A673 (cell line): ENCODE measurements around the gene SUV39H2. TPM values are rescaled to one million over a fixed set of nuclear protein-coding genes. Genes with fewer than 3 reads are reported as not detected.

Experiments
- BruUV-seq: library from RNA; stranded (reverse); fragments of 400-500 nt; replicated peaks from 2 replicates; lab custom pipeline; 2021; lab: Mats Ljungman, UMichigan
- CTCF ChIA-PET: fragments of 300-600 bp; sonication (Branson Sonifier 250); formaldehyde crosslinking; loops from one replicate; lab custom pipeline; 2022; ENCODE audit warnings: antibody characterized with exemption; lab: Charles Lee
- POLR2A ChIA-PET: fragments of 300-600 bp; sonication (Branson Sonifier 250); formaldehyde crosslinking; loops from one replicate; lab custom pipeline; 2022; ENCODE audit warnings: antibody characterized with exemption; ENCODE audit not compliant: low non-redundant PET; lab: Charles Lee
- DNase-seq: peaks from one replicate; pipeline ENCODE4 v3.0.0-alpha.2; 2015; ENCODE audit warnings: low spot score
- H3K27ac ChIP-seq: fragments of 200-600 bp; sonication (generic); 2 replicates; pipeline ENCODE4 v1.5.1; 2016; ENCODE audit warnings: mixed run types, low read depth, mild to moderate bottlenecking, mixed read lengths, antibody characterized with exemption, low read length; ENCODE audit not compliant: poor library complexity, severe bottlenecking
- H3K27me3 ChIP-seq: fragments of 200-600 bp; sonication (generic); replicated peaks from 2 replicates; pipeline ENCODE4 v1.6.1; 2017; ENCODE audit warnings: mixed run types, low read depth, mild to moderate bottlenecking, mixed read lengths, antibody characterized with exemption, low read length; ENCODE audit not compliant: insufficient read depth, poor library complexity
- H3K36me3 ChIP-seq: fragments of 200-600 bp; sonication (generic); 2 replicates; pipeline ENCODE4 v1.6.1; 2016; ENCODE audit warnings: mixed run types, mild to moderate bottlenecking, mixed read lengths, antibody characterized with exemption, low read length; ENCODE audit not compliant: insufficient read depth, poor library complexity, severe bottlenecking
- H3K4me1 ChIP-seq: fragments of 200-600 bp; sonication (generic); 2 replicates; pipeline ENCODE4 v1.6.1; 2017; ENCODE audit warnings: mixed run types, mild to moderate bottlenecking, mixed read lengths, antibody characterized with exemption, low read length; ENCODE audit not compliant: insufficient read depth, poor library complexity, severe bottlenecking
- H3K4me3 ChIP-seq: fragments of 200-600 bp; sonication (generic); 2 replicates; pipeline ENCODE4 v1.5.1; 2016; ENCODE audit warnings: low read depth, mixed run types, mild to moderate bottlenecking, mixed read lengths, low read length; ENCODE audit not compliant: poor library complexity, severe bottlenecking
- H3K9me3 ChIP-seq: fragments of 200-600 bp; sonication (generic); 2 replicates; pipeline ENCODE4 v1.6.1; 2016; ENCODE audit warnings: mixed run types, low read depth, mild to moderate bottlenecking, mixed read lengths, antibody characterized with exemption, low read length; ENCODE audit not compliant: poor library complexity, severe bottlenecking
- CTCF ChIP-seq: fragments of 300-800, 200-600 bp; sonication (generic); conservative IDR thresholded peaks from 2 replicates; pipeline ENCODE4 v1.5.1; 2017; ENCODE audit warnings: low read depth, mild to moderate bottlenecking, antibody characterized with exemption, low read length, moderate library complexity, mixed read lengths
- EZH2 ChIP-seq: fragments of 200-600 bp; sonication (generic); IDR thresholded peaks from 2 replicates; pipeline ENCODE4 v1.6.1; 2017; ENCODE audit warnings: borderline replicate concordance, low read depth, mild to moderate bottlenecking, mixed read lengths, antibody characterized with exemption, low read length; ENCODE audit not compliant: poor library complexity, severe bottlenecking
- intact Hi-C: fragments of 100-400 bp; cut with micrococcal nuclease; formaldehyde crosslinking; loops from one replicate; pipeline ENCODE4 v1.10.0; 2022; ENCODE audit not compliant: unreplicated experiment
- total RNA-seq: library from RNA; stranded (reverse); gene quantifications from 2 replicates; pipeline ENCODE4 v1.2.3, GENCODE V29; 2021

The SUV39H2 gene
- total RNA-seq, 1 experiment from 2014 or later: 83.2 TPM

GRCh38 chr10:14909101-14909500, 30.4 kb downstream of the SUV39H2 start:
- no peak overlapping the region for H3K4me3 ChIP-seq

GRCh38 chr10:14910953-14911352, 32.3 kb downstream of the SUV39H2 start:
- no peaks in the 10 kb centered on the region for H3K4me1 ChIP-seq
- no peak for DNase-seq
- no peaks in the 10 kb centered on the region for H3K27me3 ChIP-seq
- POLR2A ChIA-PET: no interaction called here
- H3K9me3 ChIP-seq: peaks cover 25% of the 10 kb centered on the region
- BruUV-seq: no TSS peak
- CTCF ChIA-PET: no interaction called here
- TF ChIP-seq CTCF (no peak), EZH2 (no peak)
- intact Hi-C loops: no loop called here
- no peak overlapping the region for H3K4me3 ChIP-seq
- no peak overlapping the region for H3K27ac ChIP-seq
- peaks cover 89% of the 10 kb centered on the region for H3K36me3 ChIP-seq

More at GRCh38 chr10:14909101-14909500, 30.4 kb downstream of the SUV39H2 start:
- ChIA-PET CTCF (no interaction called here), POLR2A (no interaction called here)
- no peaks in the 10 kb centered on the region for H3K4me1 ChIP-seq
- BruUV-seq: no TSS peak
- intact Hi-C loops: no loop called here
- H3K27me3 ChIP-seq: no peaks in the 10 kb centered on the region
- H3K36me3 ChIP-seq: peaks cover 89% of the 10 kb centered on the region
- H3K9me3 ChIP-seq: peaks cover 11% of the 10 kb centered on the region
- no peak for DNase-seq
- TF ChIP-seq CTCF (no peak), EZH2 (no peak)
- H3K27ac ChIP-seq: no peak overlapping the region

GRCh38 chr10:14911801-14912200, 33.1 kb downstream of the SUV39H2 start:
- BruUV-seq: no TSS peak
- CTCF ChIA-PET: no interaction called here
- Histone ChIP-seq H3K4me1 (no peaks in the 10 kb centered on the region), H3K27ac (no peak overlapping the region), H3K9me3 (peaks cover 33% of the 10 kb centered on the region), H3K27me3 (no peaks in the 10 kb centered on the region), H3K36me3 (peaks cover 89% of the 10 kb centered on the region), H3K4me3 (no peak overlapping the region)
- no peak for TF ChIP-seq CTCF
- TF ChIP-seq EZH2: no peak
- intact Hi-C loops: no loop called here
- POLR2A ChIA-PET: no interaction called here
- DNase-seq: no peak
